HG03139 (cell line): ENCODE measurements around the gene PRDM16.

Experiments
- ATAC-seq: cut with Tn5 transposase; IDR thresholded peaks from one replicate; pipeline ENCODE4 v1.9.1; 2021; ENCODE audit not compliant: unreplicated experiment

Gene PRDM16

DNA sequence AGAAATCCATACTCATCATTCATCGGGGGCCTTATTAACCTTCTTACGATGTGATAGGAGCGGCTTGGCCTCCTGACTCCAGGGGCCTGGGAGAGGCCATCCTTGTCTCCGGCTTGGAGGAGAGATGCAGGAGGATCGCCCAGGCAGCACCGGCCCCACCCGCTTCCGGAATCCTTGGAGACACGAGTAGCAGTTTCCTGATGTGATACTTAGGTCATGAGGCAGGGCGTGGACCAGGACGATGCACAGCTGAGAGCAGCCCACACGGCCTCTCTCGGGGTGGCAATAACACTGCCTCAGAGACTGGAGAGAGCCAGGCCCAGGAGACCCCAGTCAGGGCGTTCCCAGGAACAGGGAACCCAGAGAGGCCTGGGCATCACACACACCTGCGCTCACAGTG lies 221.9 kb downstream of the PRDM16 start:
- no peak for ATAC-seq

DNA sequence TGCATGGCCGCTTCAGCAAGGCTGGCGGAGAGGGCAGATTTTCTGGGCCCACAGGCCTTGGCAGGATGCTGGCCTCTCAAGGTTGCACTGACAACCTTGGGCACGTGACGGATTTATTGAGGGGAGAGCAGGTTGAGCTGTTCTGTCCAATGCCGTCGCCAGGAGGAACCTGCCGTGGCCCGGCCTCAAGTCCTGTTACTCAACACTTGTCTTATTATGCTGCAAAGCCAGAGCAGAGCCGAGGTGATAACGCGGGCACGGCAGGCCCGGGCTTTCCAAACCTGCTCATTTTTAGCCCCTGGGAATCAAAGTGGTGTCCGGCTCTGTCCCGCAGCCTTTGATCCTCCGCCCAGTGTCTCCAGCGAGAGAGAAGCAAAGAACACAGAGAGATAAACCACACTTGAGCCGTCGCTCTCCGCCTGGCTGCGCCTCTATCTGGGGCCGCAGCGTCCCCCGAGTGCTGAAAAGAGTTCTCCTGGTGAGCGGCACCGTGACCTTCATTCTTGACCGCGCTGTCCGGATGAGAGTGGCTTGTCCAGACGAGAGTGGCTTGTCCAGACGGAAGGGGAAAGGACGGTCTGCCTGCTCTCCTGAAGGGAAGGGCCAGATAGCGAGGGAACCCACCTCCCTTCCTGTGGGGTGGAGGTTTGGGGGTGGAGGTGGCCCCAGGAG lies 223.2 kb downstream of the PRDM16 start:
- no peak for ATAC-seq

DNA sequence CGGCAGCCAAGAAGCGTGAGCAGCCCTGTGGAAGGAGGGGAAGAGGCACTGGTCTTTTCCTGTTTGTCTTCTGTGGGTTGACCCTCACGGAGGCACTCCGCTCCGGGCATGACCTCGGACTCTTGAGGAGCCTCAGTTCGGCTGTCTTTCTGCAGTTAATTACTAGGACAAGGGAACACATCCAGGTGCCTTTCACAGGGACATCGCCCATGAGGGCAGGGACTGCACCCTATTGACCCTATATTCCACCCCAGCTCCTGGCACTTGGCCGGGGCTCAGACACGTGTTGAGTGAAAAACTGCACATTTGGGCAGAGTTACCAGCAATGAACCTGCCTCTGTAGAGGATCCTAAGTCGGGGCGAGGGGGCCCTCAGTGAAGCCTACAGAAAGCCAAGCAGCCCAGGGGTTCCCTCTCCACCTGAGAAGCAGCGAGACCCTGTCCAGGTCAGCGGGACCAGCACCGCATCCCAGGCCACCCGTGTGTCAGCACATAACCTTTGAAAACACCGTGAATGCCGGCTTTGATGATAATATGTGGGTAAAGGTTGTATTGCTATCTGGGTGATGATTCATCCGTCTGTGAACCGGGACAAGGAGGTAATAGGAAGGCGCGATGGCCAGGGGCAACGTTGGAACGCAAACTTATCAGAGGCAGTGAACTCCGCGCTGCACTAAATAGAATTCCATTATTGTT lies 224.0 kb downstream of the PRDM16 start:
- no peak for ATAC-seq

- no peak for ATAC-seq
These were observed 224.6 kb downstream of the PRDM16 start for GRCh38 chr1:3293563-3294080.

DNA sequence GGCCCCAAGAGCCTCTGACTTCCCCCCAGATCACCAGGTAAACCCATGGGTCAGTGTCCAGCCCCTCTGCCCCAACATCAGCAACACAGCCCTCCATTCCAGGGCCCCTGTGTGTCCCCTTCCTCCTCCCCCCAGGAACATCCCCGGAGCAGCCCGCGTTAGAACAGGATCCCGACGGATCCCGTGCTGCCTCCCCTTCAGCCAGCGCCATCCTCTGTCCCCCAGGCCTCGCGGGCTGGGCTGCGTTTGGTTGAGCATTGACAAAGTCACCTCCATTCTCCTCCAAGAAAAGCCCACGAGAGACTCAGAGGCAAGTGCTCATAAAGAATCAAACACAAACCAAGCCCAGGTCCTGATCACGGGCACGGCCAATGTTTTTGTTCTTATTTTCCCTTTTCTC lies 225.4 kb downstream of the PRDM16 start:
- ATAC-seq, result no peak

GRCh38 chr1:3295846-3296245 lies 226.8 kb downstream of the PRDM16 start:
- no peak for ATAC-seq

DNA sequence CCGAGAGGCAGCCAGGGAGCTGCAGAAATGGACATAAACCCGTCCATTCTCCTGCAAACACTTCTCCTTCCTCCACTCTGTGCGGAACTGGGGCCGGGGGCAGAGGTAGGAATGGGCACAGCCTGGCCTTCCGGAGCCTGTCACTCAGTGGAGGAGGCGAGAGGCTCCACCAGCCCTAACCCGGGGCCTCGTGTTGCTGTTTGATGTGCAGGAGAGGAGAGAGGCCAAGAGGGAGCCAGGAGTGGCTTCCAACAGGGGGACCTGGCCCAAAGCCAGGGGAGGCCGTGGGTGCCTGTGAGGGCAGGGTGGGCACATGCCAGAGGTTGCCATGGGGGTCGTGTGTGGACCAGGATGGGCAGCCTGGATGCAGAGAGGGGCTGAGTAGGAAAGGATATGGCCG lies 227.3 kb downstream of the PRDM16 start:
- ATAC-seq, result no peak

- ATAC-seq, result no peak
These were observed 227.8 kb downstream of the PRDM16 start for GRCh38 chr1:3296826-3297225.

DNA sequence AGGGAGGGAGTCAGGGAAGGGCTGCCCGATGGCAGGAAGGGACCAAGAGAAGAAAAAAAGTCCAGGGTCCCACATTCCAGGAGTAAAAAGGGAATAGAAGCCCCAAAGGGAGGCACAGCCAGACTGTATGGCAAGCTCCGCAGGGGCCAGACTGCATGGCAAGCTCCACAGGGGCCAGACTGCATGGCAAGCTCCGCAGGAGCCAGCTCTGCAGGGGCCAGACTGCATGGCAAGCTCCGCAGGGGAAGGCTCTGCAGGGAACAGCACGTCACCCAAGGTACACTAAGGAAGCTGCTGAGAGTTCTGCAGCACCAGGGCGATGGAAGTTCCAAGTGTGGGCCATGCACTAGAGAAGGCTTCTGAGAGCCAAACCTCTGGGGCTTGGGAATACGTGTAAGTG lies 228.8 kb downstream of the PRDM16 start:
- no peak for ATAC-seq

DNA sequence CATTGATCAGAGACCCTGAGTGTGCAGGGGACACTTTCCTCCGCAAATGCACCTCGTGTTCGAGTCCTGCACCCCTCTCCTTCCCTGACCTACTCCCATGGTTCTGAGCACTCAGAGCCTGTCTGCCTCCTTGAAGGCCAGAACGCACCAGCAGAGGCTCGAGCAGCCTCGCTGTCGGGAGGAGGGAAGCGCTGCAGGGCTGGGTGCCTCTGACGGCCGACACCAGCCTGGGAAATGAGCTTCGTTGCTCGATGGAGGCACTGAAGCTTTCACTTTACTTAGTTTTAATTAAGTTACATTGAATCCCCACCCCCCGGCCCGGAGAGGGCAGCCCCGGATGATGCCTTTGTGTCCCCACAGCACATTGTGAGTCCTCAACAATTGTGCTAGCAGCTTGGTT lies 229.2 kb downstream of the PRDM16 start:
- no peak for ATAC-seq

DNA sequence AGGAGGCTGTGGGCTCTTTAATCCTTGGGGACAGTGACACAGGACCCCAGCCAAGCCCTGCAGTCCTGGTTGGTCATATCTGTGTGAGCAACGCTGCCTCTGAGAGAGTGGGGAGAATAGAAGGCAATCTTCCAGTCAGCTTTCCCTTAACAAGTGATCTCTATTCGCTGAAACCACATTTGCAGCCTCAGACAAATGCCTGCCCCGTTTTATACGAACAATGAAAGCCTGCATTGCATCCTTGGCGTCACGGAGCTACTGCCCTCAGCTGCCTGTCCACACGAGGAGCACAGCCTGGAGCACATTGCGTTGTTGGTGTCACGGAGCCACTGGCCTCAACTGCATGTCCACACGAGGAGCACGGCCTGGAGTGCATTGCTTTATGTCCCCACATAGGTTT lies 235.2 kb downstream of the PRDM16 start:
- ATAC-seq, result no peak

GRCh38 chr1:3304692-3305091 lies 235.7 kb downstream of the PRDM16 start:
- no peak for ATAC-seq

DNA sequence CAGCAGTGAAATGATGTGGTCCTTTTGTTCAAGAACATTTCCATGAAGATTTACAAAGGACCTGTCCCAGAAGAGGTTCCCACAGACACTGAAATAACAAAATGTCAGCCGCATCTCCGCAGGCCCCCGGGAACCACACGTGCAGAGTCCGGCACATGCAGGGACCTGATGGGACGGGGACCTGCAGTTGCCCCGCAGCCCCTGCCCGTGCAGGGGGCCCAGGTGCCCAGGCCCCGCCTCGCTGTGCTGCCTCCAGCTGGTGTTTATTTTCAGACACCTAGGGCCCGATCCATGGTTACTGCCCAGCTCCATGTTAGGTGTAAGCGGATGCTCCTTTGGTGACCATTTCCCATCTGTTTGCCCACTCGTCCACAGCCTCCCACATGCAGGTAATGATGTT lies 236.2 kb downstream of the PRDM16 start:
- ATAC-seq, result no peak

DNA sequence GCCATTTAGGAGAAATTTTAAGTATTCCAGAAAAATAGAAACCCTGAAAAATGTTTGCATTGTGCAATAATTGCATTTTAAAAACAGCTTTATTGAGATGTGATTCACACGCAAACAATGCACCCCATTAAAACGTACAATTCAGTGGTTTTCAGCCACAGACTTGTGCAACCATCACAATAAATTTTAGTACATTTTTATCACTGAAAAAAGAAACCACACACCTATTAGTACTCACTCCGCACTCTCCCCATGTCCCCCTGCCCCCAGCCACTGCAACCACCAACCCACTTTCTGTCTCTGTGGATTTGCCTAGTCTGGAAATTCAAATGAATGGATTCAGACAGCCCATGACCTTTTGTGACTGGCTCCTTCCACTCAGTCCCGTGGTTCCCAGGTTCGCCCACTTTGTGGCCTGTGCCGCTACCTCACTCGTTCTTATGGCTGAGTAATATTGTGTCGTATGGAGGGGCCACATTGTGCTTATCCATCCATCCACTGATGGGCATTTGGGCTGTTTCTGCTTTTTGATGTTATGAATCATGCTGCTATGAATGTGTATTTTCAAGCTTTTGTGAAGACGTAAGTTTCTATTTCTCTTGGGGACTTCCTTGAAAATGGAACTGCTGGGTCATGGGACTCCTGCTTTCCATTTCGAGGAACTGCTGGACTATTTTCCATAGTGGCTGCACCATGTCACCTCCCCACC lies 237.7 kb downstream of the PRDM16 start:
- no peak for ATAC-seq

DNA sequence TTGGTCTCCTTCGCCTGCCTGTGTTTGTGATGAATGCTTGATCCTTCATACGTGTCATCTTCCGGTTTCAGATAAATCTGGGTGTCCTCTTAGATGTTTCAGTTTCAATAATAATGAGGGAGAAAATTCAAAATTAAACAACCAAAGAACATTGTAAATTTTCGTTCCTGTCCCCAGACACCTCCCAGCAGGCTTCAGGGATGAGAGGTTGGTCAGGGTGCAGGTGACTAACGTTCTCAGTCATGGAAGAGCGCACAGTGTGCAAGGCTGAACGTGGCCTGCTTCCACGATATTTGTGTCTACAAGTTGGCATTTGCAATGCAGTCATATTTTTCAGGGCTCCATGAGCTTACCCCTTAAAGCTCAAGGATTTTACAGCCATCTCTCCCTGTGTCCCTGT lies 238.4 kb downstream of the PRDM16 start:
- ATAC-seq, result no peak

DNA sequence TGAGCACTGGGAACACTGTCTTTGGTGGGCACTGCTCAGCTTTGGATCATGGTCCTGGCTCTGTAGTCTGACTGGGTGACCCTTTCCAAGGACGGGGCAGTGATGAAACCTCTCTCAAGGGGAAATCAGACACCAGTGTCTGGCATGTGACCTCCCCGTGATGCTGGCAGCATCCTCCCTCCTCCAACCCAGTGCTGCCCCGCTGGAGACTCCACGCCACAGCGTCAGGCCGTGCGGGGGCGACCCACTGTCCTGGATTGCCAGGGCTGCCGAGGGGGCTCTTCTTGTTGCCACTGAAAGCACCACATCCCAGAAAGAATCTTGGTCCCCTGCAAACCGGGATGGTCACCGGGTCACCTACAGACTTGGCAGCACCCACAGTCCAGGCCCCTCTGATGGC lies 239.1 kb downstream of the PRDM16 start:
- ATAC-seq, result no peak

DNA sequence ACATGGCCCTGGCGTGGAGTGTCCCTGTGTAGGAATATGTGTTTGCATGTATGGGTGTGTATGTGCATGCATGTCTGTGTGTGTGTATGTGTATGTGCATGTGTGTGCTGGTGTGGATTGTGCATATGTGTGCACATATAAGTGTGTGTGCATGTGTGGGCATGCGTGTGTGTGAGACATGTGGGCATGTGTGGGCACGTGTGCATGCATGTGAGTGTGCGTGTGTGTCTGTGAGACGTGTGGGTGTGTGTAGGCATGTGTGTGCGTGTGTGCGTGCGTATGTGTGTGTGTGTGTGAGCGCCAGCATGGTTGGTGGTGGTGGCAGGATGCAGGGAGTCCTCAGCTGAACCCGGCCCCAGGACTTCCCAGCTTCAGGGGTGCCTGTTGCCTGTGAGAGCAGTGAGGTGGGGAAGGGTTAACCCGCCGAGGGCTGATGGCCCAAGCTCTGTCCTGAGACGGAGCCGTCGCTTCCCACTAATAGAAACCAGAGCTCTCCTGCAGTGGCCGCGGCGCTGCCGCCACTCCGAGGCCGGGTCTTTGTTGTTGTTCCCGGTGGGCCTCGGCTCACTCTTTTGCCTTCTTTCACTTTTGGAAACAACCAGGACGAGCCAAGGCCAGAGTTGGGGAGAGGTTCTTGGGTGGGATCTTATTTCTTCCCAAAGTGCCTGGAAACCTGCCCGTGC lies 241.9 kb downstream of the PRDM16 start:
- no peak for ATAC-seq

DNA sequence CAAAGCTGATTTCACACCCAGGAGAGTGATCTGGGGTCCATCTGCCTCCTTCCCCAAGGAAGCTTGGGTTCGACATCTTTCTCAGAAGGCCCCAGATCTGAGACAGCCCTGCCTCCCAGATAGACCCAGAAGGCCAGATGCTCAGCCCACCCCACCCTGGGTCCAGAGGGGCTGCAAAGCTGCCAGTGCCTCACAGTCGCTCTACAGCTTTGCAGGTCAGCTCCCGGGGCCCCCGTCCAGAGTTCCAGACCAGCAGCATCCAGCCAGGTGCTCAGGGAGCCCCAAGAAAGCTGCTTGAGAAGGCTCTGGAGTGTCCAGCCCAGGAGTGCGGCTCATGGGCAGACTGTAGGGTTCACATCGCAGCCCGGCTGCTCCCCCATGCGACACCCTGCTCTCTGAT lies 242.7 kb downstream of the PRDM16 start:
- no peak for ATAC-seq

- no peak for ATAC-seq
These were observed 243.4 kb downstream of the PRDM16 start for GRCh38 chr1:3312310-3312897.

GRCh38 chr1:3312898-3313575 lies 244.0 kb downstream of the PRDM16 start:
- no peak for ATAC-seq

GRCh38 chr1:3313576-3313950 lies 244.6 kb downstream of the PRDM16 start:
- no peak for ATAC-seq
